Activated T-helper 1 cell treated with anti-CD3 and anti-CD28 coated beads, Interleukin-2, amount 50 U/mL, for 16 hours (primary cell): Measurements from ENCODE around the gene PTPRK.

ENCODE experiments used
- DNase-seq, 2 donors: peaks; one replicate each; pipeline ENCODE4 v3.0.0-alpha.2; 2020; ENCODE audit warnings: low read depth in 1 of 2, low spot score in 1 of 2

PTPRK gene

DNA sequence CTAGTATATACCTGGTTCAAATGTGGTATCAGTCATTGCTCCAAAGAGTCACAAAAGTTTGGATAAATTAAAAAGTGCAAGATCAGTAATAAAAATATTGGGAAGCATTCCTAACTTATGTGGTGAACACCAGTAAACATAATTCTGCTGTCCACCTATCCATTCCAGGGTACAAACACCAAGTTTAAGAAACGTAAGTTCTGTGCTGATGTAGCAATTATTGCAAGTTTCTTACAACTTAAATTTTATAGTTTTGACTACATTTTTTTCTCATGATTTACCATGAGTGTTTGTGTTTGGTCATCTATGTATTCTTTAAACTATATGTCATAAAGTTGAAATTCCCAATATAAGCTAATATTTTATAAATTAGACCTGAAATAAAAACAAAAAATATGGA, 364.6 kb downstream of the PTPRK start:
- no peak for DNase-seq

DNA sequence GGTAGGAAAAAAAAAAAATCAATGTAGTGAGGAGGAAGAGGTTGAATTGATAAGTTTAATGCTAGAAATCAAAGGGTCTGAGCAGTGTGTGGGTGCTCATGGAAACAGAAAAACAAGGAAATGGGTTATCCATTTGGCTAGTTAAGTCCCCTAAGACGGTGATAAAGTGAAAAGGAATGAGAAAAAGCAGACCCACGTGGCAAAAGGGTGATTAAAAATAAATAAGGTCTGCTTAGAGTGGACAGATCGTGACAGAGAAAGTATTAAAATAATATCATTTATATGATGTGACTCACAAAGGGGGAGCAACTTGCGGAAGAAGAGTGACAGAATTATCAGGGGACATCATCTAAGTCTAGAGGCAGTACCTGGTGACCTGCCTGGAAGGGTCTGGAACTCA, 367.8 kb downstream of the PTPRK start:
- DNase-seq = no peak

DNA sequence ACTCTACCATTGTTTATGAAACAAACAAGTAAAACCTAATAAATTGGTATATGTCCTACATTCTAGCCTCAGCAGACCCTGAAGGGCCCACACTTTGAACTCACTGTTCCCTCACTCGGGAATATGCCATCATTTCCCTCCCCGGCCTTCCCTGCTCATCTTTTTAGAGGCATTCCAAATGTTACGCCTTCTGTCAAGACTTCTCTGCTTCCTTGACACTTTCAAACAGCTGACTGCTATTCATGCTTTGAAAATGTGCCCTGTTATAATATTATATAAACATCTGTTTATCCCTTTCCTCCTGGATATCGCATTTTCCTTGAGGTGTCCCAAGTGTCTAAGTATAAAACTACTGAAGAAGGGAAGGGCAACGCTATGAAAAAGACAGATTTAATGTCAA, 370.0 kb downstream of the PTPRK start:
- DNase-seq = no peak

DNA sequence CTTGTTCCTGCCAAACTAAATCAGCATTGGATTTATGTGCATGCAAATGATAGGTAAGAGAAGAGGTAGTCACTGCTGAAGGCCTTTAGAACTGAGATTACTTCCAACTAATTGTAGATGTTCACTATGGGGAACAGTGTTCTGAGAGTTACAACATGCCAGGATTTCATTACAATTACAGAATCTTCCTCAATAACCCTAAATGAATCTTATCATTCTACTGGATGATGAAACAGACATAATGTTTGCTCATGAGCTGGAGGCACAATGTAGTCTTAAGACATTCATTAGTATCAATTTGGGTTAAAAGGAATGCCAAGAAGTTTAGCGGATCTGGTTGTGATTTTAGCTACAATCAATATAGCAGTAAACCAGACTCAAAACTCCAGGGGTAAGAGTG, 370.6 kb downstream of the PTPRK start:
- no peak for DNase-seq

DNA sequence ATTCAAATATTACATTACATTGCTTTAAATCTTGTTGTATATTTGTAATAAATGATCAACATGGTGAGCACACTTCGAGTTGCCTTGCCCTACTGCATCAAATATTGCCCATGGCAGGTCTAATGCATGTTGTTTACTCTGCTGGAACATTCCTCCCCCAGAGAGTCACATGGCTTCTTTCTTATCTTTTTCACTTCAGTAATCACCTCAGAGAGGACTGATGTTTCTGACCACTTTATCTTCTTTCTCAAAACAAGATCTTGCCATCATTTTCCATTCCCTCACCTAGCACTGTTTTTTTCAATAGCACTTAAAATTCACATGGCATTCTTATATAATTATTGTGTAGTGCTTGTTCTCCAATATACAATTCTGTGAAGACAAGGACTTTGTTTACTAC, 376.1 kb downstream of the PTPRK start:
- DNase-seq = no peak

DNA sequence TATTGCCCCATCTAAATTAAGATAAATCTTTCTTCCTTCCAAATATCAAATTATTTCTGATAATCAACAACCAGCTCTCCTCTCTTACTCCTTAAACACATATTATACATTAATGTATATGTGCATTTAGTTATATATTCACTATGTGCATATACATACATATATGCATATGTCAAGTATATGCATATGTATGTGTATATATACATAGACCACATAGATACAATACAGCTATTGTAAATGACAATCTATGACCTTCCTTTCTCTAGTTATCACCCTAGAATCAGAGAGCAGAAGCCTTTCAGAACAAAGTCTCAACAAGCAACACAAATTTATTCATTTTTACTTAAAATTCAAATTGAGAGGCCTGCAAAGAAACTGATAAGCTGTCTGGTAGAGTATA, 378.5 kb downstream of the PTPRK start:
- no peak for DNase-seq

DNA sequence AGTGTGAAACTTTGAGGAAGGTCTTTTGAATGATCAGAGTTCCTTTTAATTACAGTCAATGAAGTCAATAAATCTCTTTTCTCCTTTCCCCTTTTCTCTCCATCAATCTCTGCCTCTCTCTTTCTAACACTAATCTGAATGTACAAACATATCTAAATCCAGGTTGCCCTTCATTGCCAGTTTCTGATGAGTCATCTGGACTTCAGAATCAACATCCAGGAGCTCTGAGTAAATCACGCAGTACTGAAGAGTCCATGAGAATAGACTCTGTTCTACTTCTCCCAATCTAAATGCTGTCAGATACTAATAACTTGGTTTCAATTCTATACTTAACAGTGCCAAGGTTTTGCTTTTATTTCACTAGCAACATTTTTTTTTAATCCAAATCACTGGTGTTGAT, 380.9 kb downstream of the PTPRK start:
- no peak for DNase-seq

DNA sequence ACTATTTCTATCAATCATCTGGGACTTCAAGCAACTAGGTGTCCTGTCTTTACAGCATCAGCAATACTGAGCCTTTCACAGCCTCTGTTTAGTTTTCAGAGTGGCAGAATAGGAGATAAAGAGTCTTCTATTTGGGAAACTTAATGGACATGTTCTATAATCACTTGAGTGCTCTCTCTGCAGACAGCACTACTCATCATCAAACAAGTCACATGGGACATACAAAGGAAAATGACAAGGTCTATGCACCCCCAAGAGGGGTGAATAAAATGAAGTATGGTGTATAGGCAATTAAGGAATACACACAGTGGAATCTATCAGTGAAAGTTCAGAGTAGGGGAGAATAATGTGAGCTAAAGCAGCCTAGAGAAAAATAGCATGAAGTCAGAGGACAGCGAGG, 381.7 kb downstream of the PTPRK start:
- DNase-seq = no peak

DNA sequence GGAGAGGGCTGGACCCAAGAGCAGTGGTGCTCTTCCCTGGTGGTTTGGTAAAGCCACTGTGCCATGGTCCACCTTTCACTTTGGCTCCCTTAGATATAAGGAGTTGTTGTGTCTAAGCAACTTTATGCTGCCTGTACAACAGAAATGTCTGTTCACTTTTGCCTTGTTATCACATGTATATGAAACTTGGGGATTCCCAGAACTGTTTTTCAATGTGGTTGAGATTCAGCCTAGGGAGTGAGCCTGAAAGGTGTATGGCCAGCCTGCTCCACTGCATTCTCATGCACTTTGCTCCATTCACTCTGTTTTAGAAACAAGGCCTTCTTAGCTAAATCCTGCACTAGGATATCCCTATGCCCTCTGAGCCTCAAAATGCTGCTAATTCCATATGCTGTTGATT, 385.1 kb downstream of the PTPRK start:
- DNase-seq = no peak

DNA sequence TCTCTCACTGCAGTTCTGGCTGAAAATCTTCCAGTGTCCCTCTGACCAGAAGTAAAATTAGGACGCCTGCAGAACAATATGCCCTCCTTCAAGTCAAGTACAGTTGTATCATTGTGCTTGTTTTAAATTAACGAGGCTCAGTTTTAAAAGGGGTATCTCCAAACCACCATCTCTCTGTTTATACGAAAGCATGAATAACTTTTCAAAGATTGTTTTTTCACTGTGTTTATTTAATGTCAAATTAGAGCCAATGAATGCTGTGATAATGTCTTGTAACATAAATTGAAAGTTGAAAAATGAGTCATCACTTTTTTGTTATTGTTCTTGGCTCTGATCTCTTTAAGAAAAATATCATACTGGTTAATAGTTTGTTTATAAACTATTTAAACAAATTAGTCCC, 388.8 kb downstream of the PTPRK start:
- no peak for DNase-seq

DNA sequence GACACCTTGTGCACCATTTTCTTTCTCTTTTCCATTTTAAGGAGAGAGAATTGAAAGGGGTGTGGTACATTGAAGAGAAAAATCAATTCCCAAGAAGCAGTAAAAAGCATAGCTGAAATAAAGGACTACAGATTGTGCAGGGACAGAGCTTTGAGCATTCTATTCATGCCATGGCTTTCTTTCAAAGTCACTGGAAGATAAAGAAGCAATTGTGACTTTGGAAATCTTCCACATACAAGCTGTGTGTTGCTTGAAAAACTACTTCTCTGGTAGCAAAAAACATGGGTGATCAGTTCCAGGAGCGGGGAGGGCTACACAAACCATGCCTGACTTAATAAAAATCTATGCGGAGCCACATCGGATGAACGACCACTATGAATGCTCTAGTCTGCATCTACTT, 389.4 kb downstream of the PTPRK start:
- no peak for DNase-seq

DNA sequence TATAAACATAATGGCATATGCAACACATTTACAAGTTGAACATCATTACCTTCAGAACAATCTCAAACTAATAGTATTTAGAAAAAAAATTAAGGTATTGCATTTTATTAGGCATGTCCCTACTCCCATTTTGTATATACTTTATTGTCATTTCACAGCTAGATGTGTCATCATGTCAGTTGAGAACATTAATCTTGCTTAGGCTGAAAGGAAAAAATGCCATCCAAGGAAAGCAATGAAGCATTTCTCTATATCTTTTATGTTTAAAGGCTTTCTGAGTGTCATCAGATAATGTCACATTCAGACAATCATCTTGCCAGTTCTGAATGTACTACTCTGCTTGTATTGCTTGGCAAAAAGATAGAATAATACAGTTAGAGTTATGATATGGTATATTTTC, 390.7 kb downstream of the PTPRK start:
- no peak for DNase-seq

DNA sequence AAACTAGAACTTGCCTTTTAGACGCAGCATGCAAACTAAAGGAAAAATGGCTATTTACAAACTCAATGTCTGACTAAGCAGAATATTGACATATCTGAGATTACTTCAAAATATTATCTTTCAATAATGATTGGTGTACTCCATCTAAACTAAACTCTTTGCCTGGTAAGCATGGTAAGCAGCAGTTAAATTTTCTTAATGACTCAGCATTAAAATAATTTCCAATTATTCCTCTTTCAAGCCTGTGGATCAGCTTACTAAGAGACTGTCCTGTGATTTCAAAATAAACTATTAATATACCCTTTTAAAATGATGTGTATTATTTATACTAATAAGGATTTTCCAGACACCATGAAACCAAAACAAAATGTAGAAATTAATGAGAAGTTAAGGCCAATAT, 392.7 kb downstream of the PTPRK start:
- no peak for DNase-seq

DNA sequence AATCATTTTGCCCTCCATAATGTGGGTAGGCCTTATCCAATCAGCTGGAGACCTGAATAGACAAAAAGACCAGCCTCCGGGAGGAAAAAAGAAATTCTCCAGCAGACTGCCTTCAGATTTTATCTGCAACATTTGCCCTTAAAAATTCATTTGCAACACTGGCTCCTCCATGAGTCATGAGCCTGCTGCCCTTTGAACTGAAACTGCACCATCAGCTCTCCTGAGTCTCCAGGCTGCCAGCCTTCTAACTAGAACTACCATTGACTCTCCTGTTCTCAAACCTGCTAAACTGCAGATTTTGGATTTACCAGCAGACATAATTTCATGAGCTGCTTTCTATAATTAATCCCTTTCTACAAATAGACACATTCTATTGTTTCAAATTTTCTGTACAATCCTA, 395.7 kb downstream of the PTPRK start:
- DNase-seq = no peak

DNA sequence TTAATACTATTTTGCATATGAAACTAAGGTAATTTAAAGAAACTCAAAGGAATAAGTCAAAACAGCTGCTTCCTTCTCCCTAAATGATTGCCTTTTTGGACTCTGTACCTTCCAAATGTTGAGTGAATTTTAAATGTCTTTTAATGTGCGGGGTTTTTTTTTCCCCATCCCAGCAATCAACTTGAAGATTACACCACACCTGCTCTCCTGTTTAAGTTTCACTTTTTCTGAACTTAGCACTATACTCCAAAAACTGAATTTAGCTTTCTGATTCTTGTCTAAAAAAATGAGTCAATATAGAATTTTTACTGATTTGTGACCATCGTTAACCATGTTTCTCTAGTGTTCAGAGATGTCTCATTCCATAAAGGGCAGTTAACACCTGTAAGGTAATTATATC, 398.8 kb downstream of the PTPRK start:
- no peak for DNase-seq

DNA sequence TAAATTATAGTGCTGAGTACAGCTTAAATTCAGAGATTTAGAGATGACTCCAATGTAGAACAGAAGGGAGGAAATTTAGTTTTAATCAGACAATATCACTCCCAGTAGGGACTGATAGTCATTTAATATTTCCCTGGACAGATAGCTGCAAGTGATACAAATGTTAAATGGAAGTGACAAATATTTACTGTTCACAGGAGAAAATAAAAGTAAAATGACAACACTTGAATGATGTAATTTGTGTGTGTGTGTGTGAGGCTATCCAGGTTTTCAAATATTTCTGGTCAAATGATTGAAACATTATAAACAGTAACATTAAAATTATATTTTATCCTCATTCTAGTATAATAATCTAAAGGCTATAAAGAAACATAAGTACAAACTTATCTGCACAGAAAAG, 399.2 kb downstream of the PTPRK start:
- DNase-seq = no peak

DNA sequence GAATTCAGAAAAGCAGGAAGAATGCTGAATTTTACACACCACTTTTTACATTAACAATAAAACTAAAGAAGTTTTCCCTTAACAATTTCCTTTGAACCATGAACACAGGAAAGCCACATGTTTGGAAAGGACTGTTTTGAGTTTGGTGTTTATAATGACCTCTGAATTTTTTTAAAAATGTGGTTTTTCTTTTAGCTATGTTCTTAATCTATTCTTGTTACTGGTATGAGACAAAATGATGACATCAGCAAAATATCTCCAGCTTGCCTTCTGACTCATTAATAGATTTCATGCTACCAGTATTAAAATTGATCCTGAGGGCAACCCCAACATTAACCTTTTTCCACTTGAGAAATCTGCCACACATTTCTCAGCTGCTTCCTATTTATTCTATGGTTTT, 402.0 kb downstream of the PTPRK start:
- no peak for DNase-seq

DNA sequence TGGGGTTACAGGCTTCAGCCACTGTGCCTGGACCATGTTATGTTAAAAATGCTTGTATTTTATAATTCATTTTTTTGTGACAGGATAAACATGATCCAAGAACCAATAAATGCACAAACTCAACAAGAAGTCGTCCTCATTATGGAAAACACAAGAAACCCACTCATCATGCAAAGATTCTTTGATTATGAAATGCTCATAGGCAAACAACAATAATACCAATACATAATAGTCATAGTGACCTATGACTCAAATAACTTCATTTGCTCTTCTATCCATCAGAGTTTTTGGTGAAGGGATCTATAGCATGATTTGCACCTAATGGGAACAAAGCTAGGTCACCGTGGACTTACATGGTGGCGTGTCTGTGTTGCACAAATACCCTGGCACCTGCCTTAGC, 402.5 kb downstream of the PTPRK start:
- no peak for DNase-seq

DNA sequence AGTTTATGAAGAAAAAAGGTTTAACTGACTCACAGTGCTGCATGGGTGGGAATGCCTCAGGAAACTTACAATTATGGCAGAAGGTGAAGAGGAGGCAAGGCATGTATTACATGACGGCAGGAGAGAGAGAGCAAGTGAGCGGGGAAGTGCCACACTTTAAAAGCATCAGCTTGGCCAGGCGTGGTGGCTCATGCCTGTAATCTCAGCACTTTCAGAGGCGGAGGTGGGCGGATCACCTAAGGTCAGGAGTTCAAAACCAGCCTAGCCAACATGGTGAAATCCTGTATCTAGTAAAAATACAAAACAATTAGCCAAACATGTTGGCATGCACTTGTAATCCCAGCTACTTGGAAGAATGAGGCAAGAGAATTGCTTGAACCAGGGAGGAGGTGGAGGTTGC, 406.2 kb downstream of the PTPRK start:
- no peak for DNase-seq

DNA sequence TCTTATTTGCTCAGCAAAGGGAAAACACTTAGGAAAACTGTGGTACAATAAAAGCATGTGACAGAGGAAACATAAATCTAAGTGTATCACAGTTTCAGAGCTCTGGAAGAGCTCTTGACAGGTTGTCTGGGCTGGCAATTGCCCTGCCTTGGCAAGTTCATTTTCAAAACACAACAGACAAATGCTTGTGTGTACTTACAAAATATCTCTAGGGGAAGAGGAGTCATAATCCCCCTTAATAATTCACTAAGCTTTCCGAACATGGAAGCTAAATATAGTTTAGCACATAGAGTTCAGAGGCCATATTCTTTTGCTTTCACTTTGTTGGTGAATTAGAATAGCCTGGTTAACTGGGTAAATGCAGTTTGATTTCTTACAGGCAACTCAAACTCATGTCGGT, 407.9 kb downstream of the PTPRK start:
- no peak for DNase-seq

DNA sequence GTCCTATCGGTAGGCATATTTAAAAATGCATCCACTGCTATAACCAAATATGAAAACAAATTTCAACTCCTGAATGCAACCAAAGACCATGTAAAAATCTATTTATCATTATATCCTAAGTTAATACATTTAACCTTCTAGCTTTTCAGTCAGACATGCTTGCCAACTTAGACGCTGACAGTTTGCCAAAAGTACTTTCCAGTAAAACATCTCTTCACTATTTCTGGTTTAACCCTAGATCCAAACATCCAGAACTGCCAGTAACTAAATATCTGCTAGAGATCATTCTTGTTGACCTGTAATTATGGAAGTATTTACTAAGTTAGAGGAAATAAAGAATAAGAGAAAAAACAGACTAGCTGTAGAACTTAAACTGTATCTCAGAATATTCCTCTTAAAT, 409.3 kb downstream of the PTPRK start:
- DNase-seq = no peak

DNA sequence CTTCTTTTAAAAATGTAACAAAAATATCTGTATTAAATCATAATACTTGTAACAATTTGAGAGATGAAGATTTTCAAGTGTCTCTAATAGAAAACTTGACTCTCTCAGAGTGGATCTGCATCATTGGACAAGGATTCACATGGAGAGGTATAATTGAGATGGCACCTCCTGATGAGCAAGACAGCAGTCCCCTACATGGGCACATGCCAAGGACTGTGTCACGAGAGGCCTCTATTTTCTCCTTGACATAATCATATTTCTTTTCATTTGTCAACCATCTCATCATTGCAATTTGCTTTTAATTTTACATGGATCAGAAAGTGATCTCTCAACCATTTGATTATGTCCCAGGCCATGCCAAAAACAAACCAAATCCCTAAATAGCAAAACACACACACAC, 412.7 kb downstream of the PTPRK start:
- DNase-seq = no peak

DNA sequence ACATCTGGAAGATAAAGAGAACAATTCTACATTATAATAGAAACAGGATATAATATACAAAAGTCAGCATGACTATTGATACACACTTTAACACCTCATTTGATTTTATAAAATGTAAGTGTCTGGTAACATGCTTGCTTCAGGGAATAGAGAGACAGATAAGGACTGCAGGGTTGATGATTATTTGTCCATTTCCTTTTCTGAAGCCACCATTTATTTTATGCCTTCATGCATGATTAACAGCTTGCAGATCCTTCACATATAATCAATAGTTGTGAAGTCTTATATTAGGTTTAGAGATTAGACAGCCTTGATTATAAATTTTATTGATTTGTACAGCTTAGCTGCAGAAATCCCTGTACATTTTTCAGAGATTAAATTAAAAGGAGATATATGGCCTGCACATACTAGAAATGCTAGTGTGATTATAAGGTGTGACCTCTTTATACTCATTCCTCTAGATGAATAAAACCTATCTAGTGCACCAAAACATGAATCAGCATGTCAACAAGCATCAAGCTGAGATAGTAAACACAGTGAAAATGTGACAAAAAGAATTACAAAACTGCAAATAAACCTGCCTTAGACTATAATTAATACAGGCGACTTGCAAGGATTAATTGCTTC, 420.7 kb downstream of the PTPRK start:
- DNase-seq = no peak

DNA sequence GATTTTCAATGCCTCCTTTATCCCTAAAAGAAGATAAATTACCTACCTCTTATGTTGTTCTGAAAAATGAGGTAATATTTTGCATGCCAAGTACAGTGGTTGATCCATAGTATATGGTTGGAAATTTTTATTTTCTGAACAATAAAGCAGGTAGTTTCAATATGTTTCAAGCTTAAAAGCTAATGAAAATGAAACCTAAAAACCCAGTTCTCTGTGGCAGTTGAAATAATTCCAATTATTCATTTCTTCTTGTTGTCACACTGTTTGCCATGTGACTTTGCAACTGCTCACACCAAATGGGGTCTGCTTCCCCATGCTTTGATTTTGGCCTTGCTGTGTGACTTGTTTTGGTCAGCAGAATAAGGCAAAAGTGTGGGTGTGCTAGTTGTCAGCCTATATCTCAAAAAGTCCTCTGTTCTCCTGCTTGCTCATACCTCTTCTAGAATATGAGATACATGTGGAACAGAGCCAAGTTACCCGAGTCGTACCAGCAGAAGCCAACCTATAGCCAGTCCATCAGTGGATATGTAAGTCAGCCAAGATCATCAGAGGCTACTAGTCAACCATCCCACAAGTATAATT, 422.3 kb downstream of the PTPRK start:
- DNase-seq = no peak
